HG03108 (cell line): Measurements from ENCODE around the gene NTHL1.
"Not testable (repeated sequence)": the region's sequence is repeated elsewhere in the genome, so short reads cannot be mapped to it uniquely, and the experiment has no call there.

Experiments
- ATAC-seq: cut with Tn5 transposase; IDR thresholded peaks from one replicate; pipeline ENCODE4 v1.9.1; 2021; ENCODE audit warnings: moderate library complexity; ENCODE audit not compliant: unreplicated experiment

The NTHL1 gene

GRCh38 chr16:2042986-2043666 lies 4.5 kb downstream of the NTHL1 start:
- ATAC-seq: no peak

- ATAC-seq: no peak
These were observed 5.3 kb downstream of the NTHL1 start for GRCh38 chr16:2042171-2042985.

GRCh38 chr16:2040787-2041522 lies 6.7 kb downstream of the NTHL1 start:
- no peak for ATAC-seq

- ATAC-seq: no peak
These were observed 7.4 kb downstream of the NTHL1 start for GRCh38 chr16:2040041-2040786.

GRCh38 chr16:2039274-2040031 lies 8.2 kb downstream of the NTHL1 start:
- ATAC-seq: no peak

GRCh38 chr16:2038382-2039231 lies 9.0 kb downstream of the NTHL1 start:
- no peak for ATAC-seq

GRCh38 chr16:2037647-2038381 lies 9.8 kb downstream of the NTHL1 start:
- no peak for ATAC-seq

GRCh38 chr16:2037115-2037514 lies 10.5 kb downstream of the NTHL1 start:
- no peak for ATAC-seq

GRCh38 chr16:2036200-2036966 lies 11.3 kb downstream of the NTHL1 start:
- no peak for ATAC-seq

GRCh38 chr16:2035431-2036199 lies 12.0 kb downstream of the NTHL1 start:
- ATAC-seq: no peak

GRCh38 chr16:2034696-2035430 lies 12.8 kb downstream of the NTHL1 start:
- ATAC-seq: no peak

GRCh38 chr16:2033909-2034695 lies 13.5 kb downstream of the NTHL1 start:
- not testable (repeated sequence) for ATAC-seq

- no peak for ATAC-seq
These were observed 14.4 kb downstream of the NTHL1 start for GRCh38 chr16:2033057-2033908.

- no peak for ATAC-seq
These were observed 15.2 kb downstream of the NTHL1 start for GRCh38 chr16:2032285-2033056.
